ENCODE data around the gene AFG3L2.
A peak's percentile ranks its signal among the peaks of the same experiment; 100 is the strongest.
"Not testable (repeated sequence)": the region's sequence is repeated elsewhere in the genome, so short reads cannot be mapped to it uniquely, and the experiment has no call there.

Gene AFG3L2

GRCh38 chr18:12394428-12394827 is 17.4 kb upstream of the AFG3L2 start:
- no peak for DNase-seq

- DNase-seq: no peak
These were observed 17.0 kb upstream of the AFG3L2 start for GRCh38 chr18:12393998-12394397.

GRCh38 chr18:12393510-12393909 is 16.5 kb upstream of the AFG3L2 start:
- no peak for DNase-seq

GRCh38 chr18:12391487-12392165 is 14.6 kb upstream of the AFG3L2 start:
- peak; percentile 45 to 76 for DNase-seq

GRCh38 chr18:12388442-12388841 is 11.4 kb upstream of the AFG3L2 start:
- DNase-seq: no peak

GRCh38 chr18:12384261-12384660 is 7.2 kb upstream of the AFG3L2 start:
- no peak for DNase-seq

- DNase-seq: not testable (repeated sequence)
These were observed 6.7 kb upstream of the AFG3L2 start for GRCh38 chr18:12383759-12384158.

- DNase-seq: not testable (repeated sequence)
These were observed 5.3 kb upstream of the AFG3L2 start for GRCh38 chr18:12382221-12382814.

GRCh38 chr18:12378198-12378558 is 1.2 kb upstream of the AFG3L2 start:
- DNase-seq: not testable (repeated sequence)

GRCh38 chr18:12377556-12378197 is 650 bp upstream of the AFG3L2 start:
- no peak for DNase-seq

- no peak for DNase-seq
These were observed 833 bp downstream of the AFG3L2 start for GRCh38 chr18:12376034-12376753.

- DNase-seq: no peak
These were observed 2.6 kb downstream of the AFG3L2 start for GRCh38 chr18:12374401-12374800.

GRCh38 chr18:12373771-12374116 is 3.3 kb downstream of the AFG3L2 start:
- no peak for DNase-seq

GRCh38 chr18:12373116-12373770 is 3.8 kb downstream of the AFG3L2 start:
- DNase-seq: no peak

GRCh38 chr18:12372406-12372805 is 4.6 kb downstream of the AFG3L2 start:
- DNase-seq: no peak

GRCh38 chr18:12371590-12371989 is 5.4 kb downstream of the AFG3L2 start:
- DNase-seq: no peak

GRCh38 chr18:12369211-12369610 is 7.8 kb downstream of the AFG3L2 start:
- no peak for DNase-seq

- no peak for DNase-seq
These were observed 10.2 kb downstream of the AFG3L2 start for GRCh38 chr18:12366784-12367183.

GRCh38 chr18:12366379-12366778 is 10.6 kb downstream of the AFG3L2 start:
- DNase-seq: no peak

- no peak for DNase-seq
These were observed 14.4 kb downstream of the AFG3L2 start for GRCh38 chr18:12362473-12363174.

- DNase-seq: no peak
These were observed 15.2 kb downstream of the AFG3L2 start for GRCh38 chr18:12361770-12362378.

GRCh38 chr18:12359515-12359927 is 17.5 kb downstream of the AFG3L2 start:
- DNase-seq: no peak
